ENCODE results near the gene ETS1.

The ETS1 gene

DNA sequence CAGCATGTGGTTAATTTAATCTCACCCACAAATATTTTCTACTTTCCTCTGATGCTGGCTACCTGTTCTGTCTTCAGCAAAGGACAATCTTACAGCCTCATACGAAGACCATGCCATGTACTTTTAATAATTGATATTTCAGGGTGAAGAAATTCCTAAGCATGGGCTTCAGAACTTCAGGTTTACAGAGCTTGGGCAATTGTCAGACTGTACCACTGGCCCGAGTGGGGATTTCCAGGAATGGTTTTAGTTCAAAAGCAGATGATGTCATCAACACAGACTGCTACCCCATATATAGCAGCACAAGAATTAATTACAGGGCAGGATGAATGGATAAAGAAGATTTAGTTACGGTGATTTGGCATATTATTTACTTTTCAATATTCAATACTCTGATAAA is 171.8 kb downstream of the ETS1 start:
- H3K4me3 ChIP-seq (ENCODE audit: control insufficient read depth, low read depth, low read length) = no peak overlapping the region
- TF ChIP-seq, protein P1, sequence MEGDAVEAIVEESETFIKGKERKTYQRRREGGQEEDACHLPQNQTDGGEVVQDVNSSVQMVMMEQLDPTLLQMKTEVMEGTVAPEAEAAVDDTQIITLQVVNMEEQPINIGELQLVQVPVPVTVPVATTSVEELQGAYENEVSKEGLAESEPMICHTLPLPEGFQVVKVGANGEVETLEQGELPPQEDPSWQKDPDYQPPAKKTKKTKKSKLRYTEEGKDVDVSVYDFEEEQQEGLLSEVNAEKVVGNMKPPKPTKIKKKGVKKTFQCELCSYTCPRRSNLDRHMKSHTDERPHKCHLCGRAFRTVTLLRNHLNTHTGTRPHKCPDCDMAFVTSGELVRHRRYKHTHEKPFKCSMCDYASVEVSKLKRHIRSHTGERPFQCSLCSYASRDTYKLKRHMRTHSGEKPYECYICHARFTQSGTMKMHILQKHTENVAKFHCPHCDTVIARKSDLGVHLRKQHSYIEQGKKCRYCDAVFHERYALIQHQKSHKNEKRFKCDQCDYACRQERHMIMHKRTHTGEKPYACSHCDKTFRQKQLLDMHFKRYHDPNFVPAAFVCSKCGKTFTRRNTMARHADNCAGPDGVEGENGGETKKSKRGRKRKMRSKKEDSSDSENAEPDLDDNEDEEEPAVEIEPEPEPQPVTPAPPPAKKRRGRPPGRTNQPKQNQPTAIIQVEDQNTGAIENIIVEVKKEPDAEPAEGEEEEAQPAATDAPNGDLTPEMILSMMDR (IDR thresholded peaks at IDR 0.05; ENCODE audit: control insufficient read depth, insufficient read depth, low read depth, low read length, missing control alignments) = no peak
- no peak for DNase-seq (ENCODE audit: low read depth)

DNA sequence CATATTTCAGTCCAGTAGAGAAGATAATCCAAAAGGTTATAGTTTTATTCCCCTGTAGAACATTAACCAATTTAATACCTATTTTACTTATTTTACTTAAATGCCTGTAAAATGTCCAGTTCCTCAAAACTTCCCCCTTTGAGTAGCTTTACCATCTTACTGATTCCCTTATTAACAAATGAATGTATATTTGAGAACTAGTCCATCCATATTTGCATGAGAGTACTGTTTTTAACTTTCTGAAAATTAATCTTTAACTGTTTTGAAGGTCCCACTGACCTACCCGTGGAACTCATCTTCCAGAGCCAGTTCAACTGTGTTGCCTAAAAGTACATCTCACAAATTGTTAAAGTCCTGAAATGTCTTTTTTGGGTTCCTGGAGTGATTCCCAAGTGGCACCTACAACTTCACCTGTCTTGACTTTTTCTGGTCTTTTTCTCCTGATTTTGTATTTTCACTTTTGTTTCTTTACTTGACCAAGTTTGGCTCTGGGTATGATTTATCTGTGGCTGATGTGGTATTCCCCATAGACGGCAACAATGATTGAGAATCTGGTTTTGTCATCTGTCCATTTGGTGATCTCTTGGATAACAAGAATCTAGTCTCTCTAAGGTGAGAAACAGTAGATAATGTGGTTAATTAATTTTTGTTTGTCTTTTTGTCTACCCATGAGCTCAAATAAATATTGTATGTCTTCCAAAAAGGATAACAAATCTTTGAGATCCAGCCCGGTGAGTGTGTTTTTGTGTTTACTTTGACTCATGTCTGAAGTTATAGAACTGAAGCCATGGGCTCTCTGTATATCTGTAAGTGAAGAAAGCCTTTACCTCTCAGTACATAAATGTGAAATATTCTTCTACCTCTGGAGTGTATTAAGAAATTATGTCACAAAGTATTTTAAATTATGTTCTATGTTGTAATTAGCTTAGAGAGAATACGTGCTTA is 174.2 kb downstream of the ETS1 start:
- H3K4me3 ChIP-seq (ENCODE audit: control insufficient read depth, low read depth, low read length) = no peak overlapping the region
- no peak for DNase-seq (ENCODE audit: low read depth)
- TF ChIP-seq, protein P1 (IDR thresholded peaks at IDR 0.05; ENCODE audit: control insufficient read depth, insufficient read depth, low read depth, low read length, missing control alignments) = no peak

DNA sequence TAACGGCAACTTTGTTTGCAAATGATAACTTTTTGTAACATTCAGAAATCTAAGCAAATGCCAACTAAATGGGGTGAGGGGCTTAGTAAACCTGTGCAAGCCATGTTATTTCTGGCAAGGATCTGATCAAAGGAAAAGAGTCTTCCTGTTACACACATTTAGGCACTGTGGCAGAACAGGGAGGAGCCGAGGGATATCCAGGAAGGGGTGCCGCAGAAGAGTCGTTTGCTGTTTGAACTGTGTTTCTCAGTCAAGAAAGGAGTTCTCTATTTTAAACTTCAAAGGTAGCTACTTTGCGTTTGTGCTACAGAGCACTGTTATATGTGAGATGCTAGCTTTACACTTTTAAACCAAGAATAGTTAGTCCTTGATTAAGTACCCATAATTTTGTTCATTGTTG is 175.5 kb downstream of the ETS1 start:
- DNase-seq (ENCODE audit: low read depth) = no peak
- no peak overlapping the region for H3K4me3 ChIP-seq (ENCODE audit: control insufficient read depth, low read depth, low read length)

GRCh38 chr11:128411150-128411549 is 176.2 kb downstream of the ETS1 start:
- DNase-seq (ENCODE audit: low read depth) = no peak
- TF ChIP-seq, protein P1 (IDR thresholded peaks at IDR 0.05; ENCODE audit: control insufficient read depth, insufficient read depth, low read depth, low read length, missing control alignments) = no peak
- H3K4me3 ChIP-seq (ENCODE audit: control insufficient read depth, low read depth, low read length) = no peak overlapping the region

More for the DNA sequence above, 175.5 kb downstream of the ETS1 start:
- TF ChIP-seq, protein P1 (IDR thresholded peaks at IDR 0.05; ENCODE audit: control insufficient read depth, insufficient read depth, low read depth, low read length, missing control alignments) = no peak

DNA sequence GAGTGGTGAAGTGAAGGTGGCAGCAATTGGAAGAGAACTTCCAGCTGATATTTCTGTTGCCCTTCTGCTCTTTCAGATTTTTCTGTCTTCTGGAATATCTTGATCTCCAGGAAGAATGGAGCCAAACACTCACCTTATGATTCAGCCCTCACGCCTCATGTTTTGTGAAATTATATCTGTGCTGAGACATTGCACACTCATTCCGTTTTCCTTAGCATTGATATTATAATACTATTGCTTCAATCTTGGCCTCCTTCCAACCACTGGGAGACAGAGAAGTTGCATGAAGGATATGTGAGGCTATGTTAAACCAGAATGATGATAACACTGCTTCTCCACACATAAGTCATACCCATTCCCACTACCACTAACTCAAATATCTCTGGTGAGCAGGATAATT is 177.9 kb downstream of the ETS1 start:
- TF ChIP-seq, protein P1 (IDR thresholded peaks at IDR 0.05; ENCODE audit: control insufficient read depth, insufficient read depth, low read depth, low read length, missing control alignments) = no peak
- peak; percentile 48 for DNase-seq (ENCODE audit: low read depth)
- no peak overlapping the region for H3K4me3 ChIP-seq (ENCODE audit: control insufficient read depth, low read depth, low read length)
